ENCODE measurements around the gene JAK3.
A peak's percentile ranks its signal among the peaks of the same experiment; 100 is the strongest.

JAK3 gene

DNA sequence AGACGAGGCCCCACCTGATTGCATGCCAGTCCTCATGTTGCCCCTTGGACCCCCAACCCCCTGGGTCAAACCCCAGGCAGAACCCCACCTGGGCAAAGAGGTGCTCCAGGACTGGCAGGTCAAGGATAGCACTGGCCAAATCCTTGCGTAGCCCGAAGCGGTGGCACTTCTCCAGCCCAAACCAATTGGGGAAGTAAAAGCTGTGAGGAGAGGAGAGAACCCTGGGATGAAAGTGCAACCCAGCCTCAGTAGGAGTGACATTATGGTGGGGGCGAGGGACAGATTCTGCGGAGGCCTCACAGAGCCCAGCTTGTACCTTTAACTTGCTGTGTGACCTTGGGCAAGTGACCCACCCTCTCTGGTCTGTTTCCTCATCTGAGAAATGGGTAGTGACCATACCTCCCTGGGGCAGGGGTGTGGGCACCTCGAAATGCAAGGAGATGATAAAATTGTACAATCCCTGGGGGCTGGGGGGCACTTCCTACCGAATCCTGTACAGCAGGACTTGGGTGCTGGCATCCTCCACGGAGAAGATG is 4.4 kb downstream of the JAK3 start:
- DNase-seq (ENCODE audit: low read depth), result no peak
- H3K4me3 ChIP-seq (ENCODE audit: low read length), result no peak overlapping the region

DNA sequence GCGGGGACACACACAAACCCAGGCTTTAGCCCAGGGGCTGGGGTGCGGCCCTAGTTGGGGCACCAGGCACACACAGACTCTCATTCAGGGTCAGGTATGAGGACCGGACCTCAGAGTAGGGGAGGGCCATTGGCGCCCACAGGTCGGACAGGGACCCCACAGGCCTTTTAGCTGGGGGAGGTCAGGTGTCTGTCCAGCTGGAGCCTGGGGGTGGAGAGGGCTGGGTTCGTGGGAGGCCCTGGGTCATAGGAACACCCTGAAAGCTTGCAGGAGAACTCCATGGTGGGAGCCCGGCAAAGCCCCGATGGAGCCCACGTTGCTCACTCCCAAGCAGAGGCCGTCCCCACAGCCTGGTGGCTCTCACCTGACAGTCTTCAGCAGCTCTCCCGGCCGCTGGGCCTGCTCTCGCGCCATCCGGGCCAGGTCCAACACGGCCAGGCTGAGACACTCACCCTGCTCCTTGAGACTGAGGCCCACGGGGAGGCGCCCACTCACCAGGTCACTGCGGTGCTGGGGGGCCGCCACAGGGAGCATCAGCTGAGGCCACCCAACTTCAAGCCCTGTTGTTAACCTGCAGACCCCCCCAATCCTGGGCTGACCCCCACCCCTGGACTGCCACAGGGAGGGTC is 5.0 kb downstream of the JAK3 start:
- TF ChIP-seq, protein P1, sequence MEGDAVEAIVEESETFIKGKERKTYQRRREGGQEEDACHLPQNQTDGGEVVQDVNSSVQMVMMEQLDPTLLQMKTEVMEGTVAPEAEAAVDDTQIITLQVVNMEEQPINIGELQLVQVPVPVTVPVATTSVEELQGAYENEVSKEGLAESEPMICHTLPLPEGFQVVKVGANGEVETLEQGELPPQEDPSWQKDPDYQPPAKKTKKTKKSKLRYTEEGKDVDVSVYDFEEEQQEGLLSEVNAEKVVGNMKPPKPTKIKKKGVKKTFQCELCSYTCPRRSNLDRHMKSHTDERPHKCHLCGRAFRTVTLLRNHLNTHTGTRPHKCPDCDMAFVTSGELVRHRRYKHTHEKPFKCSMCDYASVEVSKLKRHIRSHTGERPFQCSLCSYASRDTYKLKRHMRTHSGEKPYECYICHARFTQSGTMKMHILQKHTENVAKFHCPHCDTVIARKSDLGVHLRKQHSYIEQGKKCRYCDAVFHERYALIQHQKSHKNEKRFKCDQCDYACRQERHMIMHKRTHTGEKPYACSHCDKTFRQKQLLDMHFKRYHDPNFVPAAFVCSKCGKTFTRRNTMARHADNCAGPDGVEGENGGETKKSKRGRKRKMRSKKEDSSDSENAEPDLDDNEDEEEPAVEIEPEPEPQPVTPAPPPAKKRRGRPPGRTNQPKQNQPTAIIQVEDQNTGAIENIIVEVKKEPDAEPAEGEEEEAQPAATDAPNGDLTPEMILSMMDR (conservative IDR thresholded peaks at IDR 0.05; ENCODE audit: low read length), result no peak
- DNase-seq (ENCODE audit: low read depth), result no peak
- H3K4me3 ChIP-seq (ENCODE audit: low read length), result peak overlapping the region; percentile 33

More for the DNA sequence above, 4.4 kb downstream of the JAK3 start:
- TF ChIP-seq, protein P1 (conservative IDR thresholded peaks at IDR 0.05; ENCODE audit: low read length), result no peak

DNA sequence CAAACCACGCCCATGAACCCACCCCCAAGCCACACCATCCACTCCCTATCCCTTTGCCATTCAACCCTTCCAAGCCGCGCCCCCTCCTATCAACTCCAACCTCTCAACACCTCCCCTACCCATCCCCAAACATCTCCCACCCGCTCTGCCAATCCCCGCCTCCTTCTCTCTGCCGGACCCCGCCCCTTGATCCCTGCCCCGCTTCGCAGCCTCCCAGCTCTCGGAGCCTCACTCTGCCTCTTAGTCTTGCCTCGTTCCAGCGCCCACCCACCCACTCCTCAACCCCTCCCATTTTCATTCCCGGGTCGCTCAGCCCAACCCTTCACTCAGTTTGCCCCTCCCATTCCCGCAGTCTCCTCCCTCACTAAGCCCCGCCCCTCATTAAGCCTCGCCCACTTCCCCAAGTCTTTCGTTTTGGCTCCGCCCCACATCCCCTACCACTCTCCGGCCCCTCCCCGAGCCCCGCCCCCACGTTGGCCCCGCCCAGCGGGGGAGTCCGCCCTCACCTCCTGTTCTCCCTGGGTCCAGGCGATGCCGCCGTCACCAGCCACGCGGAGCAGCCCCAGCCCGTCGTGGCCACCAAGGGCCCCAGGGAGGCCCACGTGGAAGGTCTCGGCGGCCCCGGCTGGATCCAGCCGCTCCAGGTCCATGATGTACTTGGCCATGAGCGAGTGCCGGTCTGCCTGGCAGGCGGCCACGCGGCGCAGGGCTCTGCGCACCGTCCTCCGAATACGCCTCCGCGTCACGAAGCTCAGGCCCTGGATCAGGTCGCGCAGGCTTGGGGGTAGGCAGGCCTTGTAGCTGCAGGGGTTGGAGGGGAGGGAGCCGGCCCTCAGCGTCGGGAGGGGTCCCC is 5.7 kb downstream of the JAK3 start:
- peak; percentile 60 for DNase-seq (ENCODE audit: low read depth)
- peak overlapping the region; percentile 33 for H3K4me3 ChIP-seq (ENCODE audit: low read length)
- TF ChIP-seq, protein P1 (conservative IDR thresholded peaks at IDR 0.05; ENCODE audit: low read length), result no peak

DNA sequence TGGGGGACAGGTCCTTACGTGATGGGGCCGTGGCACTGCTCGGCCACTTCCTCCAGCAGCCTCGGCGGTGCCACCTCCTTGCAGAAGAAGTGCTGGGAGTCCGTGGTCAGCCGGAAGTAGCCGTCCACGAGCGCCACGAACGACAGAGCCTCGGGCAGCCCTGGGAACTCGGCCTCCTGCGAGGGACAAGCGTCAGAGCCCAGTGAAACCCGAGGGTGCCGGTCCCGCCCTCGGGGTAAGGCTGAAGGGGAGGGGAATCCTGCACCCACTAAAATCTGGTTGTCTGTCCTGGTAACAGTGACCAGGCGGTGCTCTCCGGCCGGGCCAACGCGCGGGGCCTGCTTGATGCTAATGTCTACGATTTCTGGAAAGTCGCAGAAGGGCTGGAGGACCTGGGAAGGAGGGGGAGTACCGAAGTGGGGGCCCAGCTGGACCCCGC is 6.4 kb downstream of the JAK3 start:
- no peak overlapping the region for H3K4me3 ChIP-seq (ENCODE audit: low read length)
- TF ChIP-seq, protein P1 (conservative IDR thresholded peaks at IDR 0.05; ENCODE audit: low read length), result no peak
- no peak for DNase-seq (ENCODE audit: low read depth)

- TF ChIP-seq, protein P1 (conservative IDR thresholded peaks at IDR 0.05; ENCODE audit: low read length), result no peak
- no peak for DNase-seq (ENCODE audit: low read depth)
- no peak overlapping the region for H3K4me3 ChIP-seq (ENCODE audit: low read length)
Observed at GRCh38 chr19:17840019-17840418, 7.8 kb downstream of the JAK3 start.

- TF ChIP-seq, protein P1 (conservative IDR thresholded peaks at IDR 0.05; ENCODE audit: low read length), result no peak
Observed at GRCh38 chr19:17837972-17838371, 9.8 kb downstream of the JAK3 start.

More at GRCh38 chr19:17837972-17838371, 9.8 kb downstream of the JAK3 start:
- no peak overlapping the region for H3K4me3 ChIP-seq (ENCODE audit: low read length)
- no peak for DNase-seq (ENCODE audit: low read depth)

Data from AG10803 (cell line).